CD4-positive, alpha-beta T cell treated with Interleukin-6 for 4 hours (primary cell): ENCODE data around the gene PIK3AP1.

Experiments
- DNase-seq: peaks from one replicate; pipeline ENCODE4 v3.0.0-alpha.2; 2020; ENCODE audit warnings: mixed read lengths

PIK3AP1 gene

GRCh38 chr10:96641396-96642295 lies 78.7 kb downstream of the PIK3AP1 start:
- no peak for DNase-seq

- DNase-seq, result no peak
Measured at GRCh38 chr10:96639899-96640298, 80.4 kb downstream of the PIK3AP1 start.

- DNase-seq, result no peak
Measured at GRCh38 chr10:96638696-96639095, 81.6 kb downstream of the PIK3AP1 start.

GRCh38 chr10:96638120-96638519 lies 82.2 kb downstream of the PIK3AP1 start:
- no peak for DNase-seq

- DNase-seq, result no peak
Measured at GRCh38 chr10:96637709-96638108, 82.6 kb downstream of the PIK3AP1 start.

GRCh38 chr10:96636551-96636950 lies 83.8 kb downstream of the PIK3AP1 start:
- no peak for DNase-seq

GRCh38 chr10:96632974-96633710 lies 87.2 kb downstream of the PIK3AP1 start:
- DNase-seq, result no peak

GRCh38 chr10:96627292-96627691 lies 93.0 kb downstream of the PIK3AP1 start:
- DNase-seq, result no peak

- DNase-seq, result peak; percentile 32
Measured at GRCh38 chr10:96626795-96627194, 93.5 kb downstream of the PIK3AP1 start.

- DNase-seq, result no peak
Measured at GRCh38 chr10:96625173-96625572, 95.1 kb downstream of the PIK3AP1 start.

GRCh38 chr10:96622013-96622787 lies 98.1 kb downstream of the PIK3AP1 start:
- no peak for DNase-seq

GRCh38 chr10:96619796-96620773 lies 100.2 kb downstream of the PIK3AP1 start:
- DNase-seq, result no peak

GRCh38 chr10:96619120-96619519 lies 101.2 kb downstream of the PIK3AP1 start:
- DNase-seq, result no peak

GRCh38 chr10:96618653-96619052 lies 101.7 kb downstream of the PIK3AP1 start:
- DNase-seq, result no peak

- no peak for DNase-seq
Measured at GRCh38 chr10:96616961-96617360, 103.4 kb downstream of the PIK3AP1 start.

- DNase-seq, result no peak
Measured at GRCh38 chr10:96614515-96614914, 105.8 kb downstream of the PIK3AP1 start.

- no peak for DNase-seq
Measured at GRCh38 chr10:96613576-96613975, 106.7 kb downstream of the PIK3AP1 start.

GRCh38 chr10:96612055-96612830 lies 108.1 kb downstream of the PIK3AP1 start:
- no peak for DNase-seq

- no peak for DNase-seq
Measured at GRCh38 chr10:96610817-96611216, 109.5 kb downstream of the PIK3AP1 start.

GRCh38 chr10:96609510-96609909 lies 110.8 kb downstream of the PIK3AP1 start:
- no peak for DNase-seq

- no peak for DNase-seq
Measured at GRCh38 chr10:96608805-96609204, 111.5 kb downstream of the PIK3AP1 start.
